Measurements from ENCODE around the gene FCN2.

- TF ChIP-seq CTCF (IDR thresholded peaks at IDR 0.05) (no peak), POLR2AphosphoS5 (IDR thresholded peaks at IDR 0.05) (no peak)
These were observed 3.9 kb downstream of the FCN2 start for GRCh38 chr9:134884492-134884891.

Measured in upper lobe of left lung (tissue), 4 donors.